ENCODE data around the gene PDE3A.

DNA sequence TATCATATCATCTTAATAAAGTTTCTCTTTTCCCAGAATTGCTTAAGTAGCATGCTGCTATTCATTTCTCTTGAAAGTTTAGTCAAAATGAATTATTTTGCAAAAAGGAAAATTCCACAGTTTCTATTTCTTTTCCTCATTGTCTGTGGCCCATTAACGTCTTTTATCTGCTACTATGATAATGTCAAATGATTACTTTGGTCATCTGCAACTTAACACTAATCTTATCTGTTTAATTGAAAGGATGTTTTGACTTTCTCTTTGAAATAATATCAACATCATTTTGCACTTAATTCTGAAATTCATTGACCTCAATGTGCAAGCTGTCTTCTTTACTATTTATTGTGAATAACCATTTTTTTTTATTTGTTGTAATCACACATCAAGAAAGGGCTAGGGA is 180.3 kb downstream of the PDE3A start:
- TF ChIP-seq, protein P1, sequence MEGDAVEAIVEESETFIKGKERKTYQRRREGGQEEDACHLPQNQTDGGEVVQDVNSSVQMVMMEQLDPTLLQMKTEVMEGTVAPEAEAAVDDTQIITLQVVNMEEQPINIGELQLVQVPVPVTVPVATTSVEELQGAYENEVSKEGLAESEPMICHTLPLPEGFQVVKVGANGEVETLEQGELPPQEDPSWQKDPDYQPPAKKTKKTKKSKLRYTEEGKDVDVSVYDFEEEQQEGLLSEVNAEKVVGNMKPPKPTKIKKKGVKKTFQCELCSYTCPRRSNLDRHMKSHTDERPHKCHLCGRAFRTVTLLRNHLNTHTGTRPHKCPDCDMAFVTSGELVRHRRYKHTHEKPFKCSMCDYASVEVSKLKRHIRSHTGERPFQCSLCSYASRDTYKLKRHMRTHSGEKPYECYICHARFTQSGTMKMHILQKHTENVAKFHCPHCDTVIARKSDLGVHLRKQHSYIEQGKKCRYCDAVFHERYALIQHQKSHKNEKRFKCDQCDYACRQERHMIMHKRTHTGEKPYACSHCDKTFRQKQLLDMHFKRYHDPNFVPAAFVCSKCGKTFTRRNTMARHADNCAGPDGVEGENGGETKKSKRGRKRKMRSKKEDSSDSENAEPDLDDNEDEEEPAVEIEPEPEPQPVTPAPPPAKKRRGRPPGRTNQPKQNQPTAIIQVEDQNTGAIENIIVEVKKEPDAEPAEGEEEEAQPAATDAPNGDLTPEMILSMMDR (IDR thresholded peaks at IDR 0.05 in 2 of 3, conservative IDR thresholded peaks at IDR 0.05 in 1 of 3; ENCODE audit: control insufficient read depth in 2 of 3, extremely low read depth in 1 of 3, insufficient read depth in 1 of 3, low read depth in 3 of 3, low read length in 3 of 3): no peak
- no peak for TF ChIP-seq POLR2AphosphoS5 (IDR thresholded peaks at IDR 0.05; ENCODE audit: low read length)
- TF ChIP-seq RCOR1 (conservative IDR thresholded peaks at IDR 0.05; ENCODE audit: low read depth, low read length): no peak
